OCI-M2 (cell line): ENCODE results near the gene APBA1.

Experiments used
- DNase-seq: peaks from one replicate; lab custom pipeline; 2025; ENCODE audit not compliant: unreplicated experiment; lab: John Stamatoyannopoulos, UW

The APBA1 gene

GRCh38 chr9:69658987-69659675 lies 13.0 kb downstream of the APBA1 start:
- no peak for DNase-seq

GRCh38 chr9:69657269-69657668 lies 14.9 kb downstream of the APBA1 start:
- no peak for DNase-seq

- DNase-seq = no peak
Measured at GRCh38 chr9:69655065-69655464, 17.1 kb downstream of the APBA1 start.

GRCh38 chr9:69653261-69653660 lies 18.9 kb downstream of the APBA1 start:
- DNase-seq = no peak

GRCh38 chr9:69649566-69650250 lies 22.5 kb downstream of the APBA1 start:
- no peak for DNase-seq

GRCh38 chr9:69647804-69648203 lies 24.4 kb downstream of the APBA1 start:
- DNase-seq = no peak

GRCh38 chr9:69646810-69647209 lies 25.4 kb downstream of the APBA1 start:
- DNase-seq = no peak

GRCh38 chr9:69645488-69645887 lies 26.7 kb downstream of the APBA1 start:
- DNase-seq = no peak

GRCh38 chr9:69643098-69643497 lies 29.1 kb downstream of the APBA1 start:
- DNase-seq = no peak

GRCh38 chr9:69637817-69638200 lies 34.4 kb downstream of the APBA1 start:
- DNase-seq = no peak

GRCh38 chr9:69637193-69637816 lies 34.9 kb downstream of the APBA1 start:
- no peak for DNase-seq

GRCh38 chr9:69633716-69634115 lies 38.5 kb downstream of the APBA1 start:
- no peak for DNase-seq

GRCh38 chr9:69632768-69633167 lies 39.4 kb downstream of the APBA1 start:
- no peak for DNase-seq

- no peak for DNase-seq
Measured at GRCh38 chr9:69627281-69627680, 44.9 kb downstream of the APBA1 start.

- no peak for DNase-seq
Measured at GRCh38 chr9:69623276-69623675, 48.9 kb downstream of the APBA1 start.

GRCh38 chr9:69622676-69623075 lies 49.5 kb downstream of the APBA1 start:
- DNase-seq = no peak

GRCh38 chr9:69621730-69622460 lies 50.3 kb downstream of the APBA1 start:
- DNase-seq = no peak

GRCh38 chr9:69620731-69621130 lies 51.4 kb downstream of the APBA1 start:
- DNase-seq = no peak

GRCh38 chr9:69619233-69619632 lies 52.9 kb downstream of the APBA1 start:
- DNase-seq = no peak

GRCh38 chr9:69617006-69617405 lies 55.2 kb downstream of the APBA1 start:
- DNase-seq = no peak

GRCh38 chr9:69615880-69616279 lies 56.3 kb downstream of the APBA1 start:
- DNase-seq = no peak

GRCh38 chr9:69611221-69611620 lies 61.0 kb downstream of the APBA1 start:
- DNase-seq = no peak
